Activated naive CD4-positive, alpha-beta T cell treated with anti-CD3 and anti-CD28 coated beads, Interleukin-2, amount 10 ng/mL, durations not matched to agents 7 days and 5 days (primary cell): Measurements from ENCODE around the gene RNF207.

Source experiments
- CTCF ChIA-PET: fragments of 350-600 bp; sonication (Branson Sonifier 250); formaldehyde crosslinking; loops from one replicate; lab custom pipeline; 2021; ENCODE audit warnings: antibody characterized with exemption; lab: Charles Lee
- DNase-seq: peaks from one replicate; pipeline ENCODE4 v3.0.0-alpha.2; 2020
- H3K27ac Mint-ChIP-seq: one replicate; pipeline ENCODE4 v1.8.0; 2021; ENCODE audit warnings: mild to moderate bottlenecking, moderate library complexity, mixed read lengths
- H3K27me3 Mint-ChIP-seq: one replicate; pipeline ENCODE4 v1.8.0; 2021; ENCODE audit warnings: mild to moderate bottlenecking, mixed read lengths
- H3K36me3 Mint-ChIP-seq: one replicate; pipeline ENCODE4 v1.8.0; 2021; ENCODE audit warnings: mixed read lengths
- H3K4me1 Mint-ChIP-seq: one replicate; pipeline ENCODE4 v1.8.0; 2021; ENCODE audit warnings: mixed read lengths
- H3K4me3 Mint-ChIP-seq: one replicate; pipeline ENCODE4 v1.8.0; 2021; ENCODE audit warnings: mild to moderate bottlenecking, moderate library complexity, mixed read lengths
- H3K9me3 Mint-ChIP-seq: one replicate; pipeline ENCODE4 v1.8.0; 2021; ENCODE audit warnings: mixed read lengths

The RNF207 gene

GRCh38 chr1:6168947-6169586, 36.9 kb upstream of the RNF207 start:
- H3K36me3 Mint-ChIP-seq: no peaks in the 10 kb centered on the region
- CTCF ChIA-PET: no interaction called here

GRCh38 chr1:6170116-6170741, 35.7 kb upstream of the RNF207 start:
- Mint-ChIP-seq H3K27me3 (peaks cover 32% of the 10 kb centered on the region), H3K36me3 (no peaks in the 10 kb centered on the region), H3K9me3 (no peaks in the 10 kb centered on the region), H3K27ac (no peak overlapping the region), H3K4me1 (no peaks in the 10 kb centered on the region), H3K4me3 (no peak overlapping the region)
- CTCF ChIA-PET: no interaction called here
- no peak for DNase-seq

More at GRCh38 chr1:6168947-6169586, 36.9 kb upstream of the RNF207 start:
- peaks cover 37% of the 10 kb centered on the region for H3K27me3 Mint-ChIP-seq
- DNase-seq: no peak
- H3K4me3 Mint-ChIP-seq: no peak overlapping the region
- no peaks in the 10 kb centered on the region for H3K4me1 Mint-ChIP-seq
- H3K9me3 Mint-ChIP-seq: no peaks in the 10 kb centered on the region
- H3K27ac Mint-ChIP-seq: no peak overlapping the region

GRCh38 chr1:6170742-6171201, 35.1 kb upstream of the RNF207 start:
- Mint-ChIP-seq H3K36me3 (no peaks in the 10 kb centered on the region), H3K4me3 (no peak overlapping the region), H3K4me1 (no peaks in the 10 kb centered on the region), H3K27me3 (peaks cover 32% of the 10 kb centered on the region), H3K27ac (no peak overlapping the region), H3K9me3 (no peaks in the 10 kb centered on the region)
- DNase-seq: no peak
- CTCF ChIA-PET: interaction anchor here (0.6 kb wide), 1 partner anchor 830 kb away, joined by 3 read pairs; no protein-coding TSS in a partner anchor

- H3K36me3 Mint-ChIP-seq: no peaks in the 10 kb centered on the region
- no peak overlapping the region for H3K27ac Mint-ChIP-seq
- CTCF ChIA-PET: interaction anchor here (0.6 kb wide), 1 partner anchor 831 kb away, joined by 3 read pairs; no protein-coding TSS in a partner anchor
- H3K4me3 Mint-ChIP-seq: no peak overlapping the region
- no peaks in the 10 kb centered on the region for H3K9me3 Mint-ChIP-seq
- H3K4me1 Mint-ChIP-seq: no peaks in the 10 kb centered on the region
- DNase-seq: no peak
- peaks cover 35% of the 10 kb centered on the region for H3K27me3 Mint-ChIP-seq
Observed at GRCh38 chr1:6171548-6172124, 34.3 kb upstream of the RNF207 start.

GRCh38 chr1:6172549-6172948, 33.4 kb upstream of the RNF207 start:
- no peak overlapping the region for H3K27ac Mint-ChIP-seq
- H3K27me3 Mint-ChIP-seq: peaks cover 41% of the 10 kb centered on the region
- no peaks in the 10 kb centered on the region for H3K4me1 Mint-ChIP-seq
- no peaks in the 10 kb centered on the region for H3K9me3 Mint-ChIP-seq
- no peak overlapping the region for H3K4me3 Mint-ChIP-seq
- no peaks in the 10 kb centered on the region for H3K36me3 Mint-ChIP-seq
- CTCF ChIA-PET: no interaction called here
- DNase-seq: no peak

GRCh38 chr1:6174621-6175410, 31.1 kb upstream of the RNF207 start:
- no peak for DNase-seq
- Mint-ChIP-seq H3K4me1 (peaks cover 2% of the 10 kb centered on the region), H3K4me3 (no peak overlapping the region), H3K27ac (no peak overlapping the region), H3K27me3 (peaks cover 47% of the 10 kb centered on the region), H3K9me3 (no peaks in the 10 kb centered on the region), H3K36me3 (no peaks in the 10 kb centered on the region)
- CTCF ChIA-PET: no interaction called here

- Mint-ChIP-seq H3K9me3 (no peaks in the 10 kb centered on the region), H3K27me3 (peaks cover 50% of the 10 kb centered on the region), H3K36me3 (no peaks in the 10 kb centered on the region), H3K27ac (no peak overlapping the region), H3K4me1 (peaks cover 2% of the 10 kb centered on the region), H3K4me3 (no peak overlapping the region)
- CTCF ChIA-PET: no interaction called here
- DNase-seq: no peak
Observed at GRCh38 chr1:6175411-6175828, 30.5 kb upstream of the RNF207 start.

- no peak for DNase-seq
- CTCF ChIA-PET: interaction anchor here (1.1 kb wide), 1 partner anchor 9 kb away, joined by 4 read pairs; no protein-coding TSS in a partner anchor
- H3K4me1 Mint-ChIP-seq: peaks cover 14% of the 10 kb centered on the region
- peaks cover 54% of the 10 kb centered on the region for H3K27me3 Mint-ChIP-seq
- no peak overlapping the region for H3K27ac Mint-ChIP-seq
- H3K36me3 Mint-ChIP-seq: no peaks in the 10 kb centered on the region
- H3K9me3 Mint-ChIP-seq: no peaks in the 10 kb centered on the region
- H3K4me3 Mint-ChIP-seq: no peak overlapping the region
Observed at GRCh38 chr1:6176779-6177178, 29.1 kb upstream of the RNF207 start.

GRCh38 chr1:6177681-6178380, 28.1 kb upstream of the RNF207 start:
- Mint-ChIP-seq H3K27me3 (peaks cover 64% of the 10 kb centered on the region), H3K27ac (no peak overlapping the region), H3K36me3 (peaks cover under 1% of the 10 kb centered on the region), H3K9me3 (no peaks in the 10 kb centered on the region), H3K4me3 (no peak overlapping the region), H3K4me1 (peaks cover 15% of the 10 kb centered on the region)
- DNase-seq: no peak
- CTCF ChIA-PET: no interaction called here

- CTCF ChIA-PET: no interaction called here
- Mint-ChIP-seq H3K4me3 (no peak overlapping the region), H3K36me3 (peaks cover 1% of the 10 kb centered on the region), H3K9me3 (no peaks in the 10 kb centered on the region), H3K27ac (no peak overlapping the region), H3K4me1 (peaks cover 16% of the 10 kb centered on the region), H3K27me3 (peaks cover 71% of the 10 kb centered on the region)
- no peak for DNase-seq
Observed at GRCh38 chr1:6178751-6179563, 27.0 kb upstream of the RNF207 start.

GRCh38 chr1:6179564-6180175, 26.2 kb upstream of the RNF207 start:
- no peaks in the 10 kb centered on the region for H3K9me3 Mint-ChIP-seq
- peaks cover 7% of the 10 kb centered on the region for H3K36me3 Mint-ChIP-seq
- H3K27me3 Mint-ChIP-seq: peaks cover 71% of the 10 kb centered on the region
- no peak overlapping the region for H3K4me3 Mint-ChIP-seq
- no peak overlapping the region for H3K27ac Mint-ChIP-seq
- CTCF ChIA-PET: no interaction called here
- no peak for DNase-seq
- H3K4me1 Mint-ChIP-seq: peaks cover 16% of the 10 kb centered on the region

GRCh38 chr1:6180268-6180706, 25.6 kb upstream of the RNF207 start, which contains the start of gene CHD5:
TSS of gene CHD5 (minus strand) at chr1:6180321. CDS start at chr1:6180023, 298 bp downstream.
- CTCF ChIA-PET: interaction anchor here (1.2 kb wide), 1 partner anchor 26 kb away, joined by 4 read pairs; the partner anchor contains the start of gene RNF207
- H3K27ac Mint-ChIP-seq: no peak within 1 kb of the TSS
- H3K4me3 Mint-ChIP-seq: no peak within 1 kb of the TSS
- H3K9me3 Mint-ChIP-seq: no peaks in the 10 kb centered on the region
- peaks cover 12% of the 10 kb centered on the region for H3K36me3 Mint-ChIP-seq
- no peak for DNase-seq
- H3K27me3 Mint-ChIP-seq: peaks cover 71% of the 10 kb centered on the region
- H3K4me1 Mint-ChIP-seq: peaks cover 16% of the 10 kb centered on the region
